ENCODE data around the gene ATXN7L1. TPM values are rescaled to one million over a fixed set of nuclear protein-coding genes. Genes with fewer than 3 reads are reported as not detected.

ATXN7L1 gene
- total and polyA plus RNA-seq, 2 of the 13 experiments (the other 11 are each of a cell fraction or from before 2014, with no cell fraction given) = 4.1 to 7.8 TPM

DNA sequence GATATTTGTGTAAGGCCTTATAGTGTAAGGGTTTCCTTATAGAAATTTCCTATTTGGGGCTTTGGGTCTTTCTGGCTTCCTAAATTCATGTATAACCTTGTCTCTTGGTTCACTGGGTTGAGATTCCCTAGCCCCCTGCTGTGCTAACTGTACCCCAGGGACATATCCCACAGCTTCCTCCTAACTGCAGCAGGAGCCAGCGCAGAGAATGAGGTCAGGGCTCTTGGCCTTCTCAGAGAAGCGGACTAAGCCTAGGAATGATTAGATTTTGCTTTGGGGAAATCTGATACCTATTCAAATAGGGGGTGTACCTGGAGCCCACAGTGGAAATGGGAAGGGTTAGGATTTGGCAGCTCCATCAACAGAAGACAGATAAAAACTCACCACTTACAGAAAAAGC lies 157.0 kb downstream of the ATXN7L1 start (continued):
- TF ChIP-seq DMAP1 (CRISPR knock-in tag; IDR thresholded peaks at IDR 0.05) (no peak), ZNF674 (CRISPR knock-in tag; IDR thresholded peaks at IDR 0.05; ENCODE audit: low read depth) (no peak), ZNF629 (CRISPR knock-in tag; conservative IDR thresholded peaks at IDR 0.05) (no peak), CBX2 (IDR thresholded peaks at IDR 0.05; ENCODE audit: low read depth, low read length) (no peak), CBX2 (CRISPR knock-in tag; IDR thresholded peaks at IDR 0.05; ENCODE audit: low read depth) (no peak), KDM4B (CRISPR knock-in tag; IDR thresholded peaks at IDR 0.05) (no peak), ISL2 (CRISPR knock-in tag; IDR thresholded peaks at IDR 0.05) (no peak), CC2D1A (CRISPR knock-in tag; IDR thresholded peaks at IDR 0.05) (no peak)
- TF ChIP-seq, protein P1, sequence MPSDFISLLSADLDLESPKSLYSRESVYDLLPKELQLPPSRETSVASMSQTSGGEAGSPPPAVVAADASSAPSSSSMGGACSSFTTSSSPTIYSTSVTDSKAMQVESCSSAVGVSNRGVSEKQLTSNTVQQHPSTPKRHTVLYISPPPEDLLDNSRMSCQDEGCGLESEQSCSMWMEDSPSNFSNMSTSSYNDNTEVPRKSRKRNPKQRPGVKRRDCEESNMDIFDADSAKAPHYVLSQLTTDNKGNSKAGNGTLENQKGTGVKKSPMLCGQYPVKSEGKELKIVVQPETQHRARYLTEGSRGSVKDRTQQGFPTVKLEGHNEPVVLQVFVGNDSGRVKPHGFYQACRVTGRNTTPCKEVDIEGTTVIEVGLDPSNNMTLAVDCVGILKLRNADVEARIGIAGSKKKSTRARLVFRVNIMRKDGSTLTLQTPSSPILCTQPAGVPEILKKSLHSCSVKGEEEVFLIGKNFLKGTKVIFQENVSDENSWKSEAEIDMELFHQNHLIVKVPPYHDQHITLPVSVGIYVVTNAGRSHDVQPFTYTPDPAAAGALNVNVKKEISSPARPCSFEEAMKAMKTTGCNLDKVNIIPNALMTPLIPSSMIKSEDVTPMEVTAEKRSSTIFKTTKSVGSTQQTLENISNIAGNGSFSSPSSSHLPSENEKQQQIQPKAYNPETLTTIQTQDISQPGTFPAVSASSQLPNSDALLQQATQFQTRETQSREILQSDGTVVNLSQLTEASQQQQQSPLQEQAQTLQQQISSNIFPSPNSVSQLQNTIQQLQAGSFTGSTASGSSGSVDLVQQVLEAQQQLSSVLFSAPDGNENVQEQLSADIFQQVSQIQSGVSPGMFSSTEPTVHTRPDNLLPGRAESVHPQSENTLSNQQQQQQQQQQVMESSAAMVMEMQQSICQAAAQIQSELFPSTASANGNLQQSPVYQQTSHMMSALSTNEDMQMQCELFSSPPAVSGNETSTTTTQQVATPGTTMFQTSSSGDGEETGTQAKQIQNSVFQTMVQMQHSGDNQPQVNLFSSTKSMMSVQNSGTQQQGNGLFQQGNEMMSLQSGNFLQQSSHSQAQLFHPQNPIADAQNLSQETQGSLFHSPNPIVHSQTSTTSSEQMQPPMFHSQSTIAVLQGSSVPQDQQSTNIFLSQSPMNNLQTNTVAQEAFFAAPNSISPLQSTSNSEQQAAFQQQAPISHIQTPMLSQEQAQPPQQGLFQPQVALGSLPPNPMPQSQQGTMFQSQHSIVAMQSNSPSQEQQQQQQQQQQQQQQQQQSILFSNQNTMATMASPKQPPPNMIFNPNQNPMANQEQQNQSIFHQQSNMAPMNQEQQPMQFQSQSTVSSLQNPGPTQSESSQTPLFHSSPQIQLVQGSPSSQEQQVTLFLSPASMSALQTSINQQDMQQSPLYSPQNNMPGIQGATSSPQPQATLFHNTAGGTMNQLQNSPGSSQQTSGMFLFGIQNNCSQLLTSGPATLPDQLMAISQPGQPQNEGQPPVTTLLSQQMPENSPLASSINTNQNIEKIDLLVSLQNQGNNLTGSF (CRISPR knock-in tag; IDR thresholded peaks at IDR 0.05) = no peak

DNA sequence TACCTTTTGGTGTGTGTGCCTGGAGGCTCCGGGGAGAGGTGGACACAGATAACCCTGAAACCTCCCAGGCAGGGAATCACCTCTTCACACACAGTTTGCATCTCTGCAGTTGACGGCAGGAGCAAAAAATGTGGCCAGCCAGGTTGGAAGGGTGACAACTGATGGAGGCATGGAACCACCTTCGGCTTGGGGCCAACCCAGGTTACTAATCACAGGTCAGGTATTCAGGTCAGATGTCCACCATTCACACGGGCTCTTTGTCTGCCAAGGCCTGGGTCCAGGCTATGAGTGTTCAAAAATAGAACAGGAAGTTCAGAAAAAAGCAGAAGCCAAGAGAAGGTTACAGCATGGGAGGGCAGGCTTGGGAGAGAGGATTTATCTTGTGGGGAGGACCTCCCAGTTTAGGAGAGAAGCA lies 157.9 kb downstream of the ATXN7L1 start:
- ChIA-PET CTCF (ENCODE audit: low intra/inter-chr PET ratio, low total read pairs) (no interaction called here), POLR2A (no interaction called here)
- 42% methylated on average over 2 of the region's 4 CpGs for WGBS (ENCODE audit: low lambda C conversion rate)
- Histone ChIP-seq H3K4me2 (ENCODE audit: low read depth, low read length) (no peak overlapping the region), H3K9ac (ENCODE audit: insufficient read depth, low read depth, low read length) (no peak overlapping the region), H3K36me3 (replicated peaks in 1 of 2; ENCODE audit: control insufficient read depth in 1 of 2, insufficient read depth in 2 of 2, low read length in 2 of 2) (no peaks in the 10 kb centered on the region), H3K27ac (ENCODE audit: extremely low read length, insufficient read depth, low read length) (no peak overlapping the region), H3K27me3 (ENCODE audit: control insufficient read depth in 1 of 2, insufficient read depth in 2 of 2, low read length in 2 of 2) (no peaks in the 10 kb centered on the region), H3K4me3 (replicated peaks in 1 of 3; ENCODE audit: insufficient read depth in 1 of 3, low read depth in 2 of 3, low read length in 3 of 3) (no peak overlapping the region), H4K20me1 (ENCODE audit: insufficient read depth, low read length) (no peaks in the 10 kb centered on the region), H2AFZ (ENCODE audit: low read length) (no peak overlapping the region), H3K9me3 (ENCODE audit: low read length) (no peaks in the 10 kb centered on the region), H3K79me2 (ENCODE audit: insufficient read depth, low read length) (no peaks in the 10 kb centered on the region), H3K4me1 (ENCODE audit: insufficient read depth, low read length) (no peaks in the 10 kb centered on the region)
- intact Hi-C loops (cut with micrococcal nuclease; ENCODE audit: unreplicated experiment) = no loop called here
- DNase-seq (ENCODE audit: low spot score) (no peak), FAIRE-seq (no peak), ATAC-seq (no peak)
- TF ChIP-seq, protein P1 (CRISPR knock-in tag; IDR thresholded peaks at IDR 0.05) = no peak
- no peak for TF ChIP-seq SATB2 (CRISPR knock-in tag; IDR thresholded peaks at IDR 0.05)
- in situ Hi-C loops (cut with HindIII; ENCODE audit: extremely low pct_ligation_motif_present, low pct_unique_long_range_greater_than_20kb) = no loop called here
- BruUV-seq (replicated peaks) = no TSS peak
